ENCODE results near the gene ADARB1. TPM values are rescaled to one million over a fixed set of nuclear protein-coding genes. Genes with fewer than 3 reads are reported as not detected.
"Not testable (repeated sequence)": the region's sequence is repeated elsewhere in the genome, so short reads cannot be mapped to it uniquely, and the experiment has no call there.

The ADARB1 gene
- total RNA-seq, 1 donor from 2014 or later: 23.9 TPM

DNA sequence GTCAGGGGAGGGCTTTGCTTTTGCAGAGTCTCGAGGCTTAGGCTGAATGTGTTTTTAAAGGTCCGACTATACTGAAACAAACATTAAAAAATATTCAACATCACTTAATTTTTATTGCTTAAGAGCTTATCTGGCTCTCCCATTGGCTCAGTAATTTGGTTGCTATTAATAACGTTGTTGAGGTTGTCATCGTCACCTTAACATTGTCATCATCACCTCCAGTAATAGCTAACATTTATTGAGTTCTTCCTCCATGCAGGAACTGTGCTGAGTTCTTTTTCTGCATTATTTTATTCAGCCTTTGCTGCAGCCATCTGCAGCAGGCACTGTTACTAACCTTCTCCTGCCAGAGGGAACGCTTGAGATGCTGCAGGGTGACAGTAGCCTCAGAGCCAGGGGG is 40.1 kb downstream of the ADARB1 start:
- DNase-seq (ENCODE audit: low spot score): no peak

GRCh38 chr21:45115141-45115540 is 40.8 kb downstream of the ADARB1 start:
- no peak for DNase-seq (ENCODE audit: low spot score)

DNA sequence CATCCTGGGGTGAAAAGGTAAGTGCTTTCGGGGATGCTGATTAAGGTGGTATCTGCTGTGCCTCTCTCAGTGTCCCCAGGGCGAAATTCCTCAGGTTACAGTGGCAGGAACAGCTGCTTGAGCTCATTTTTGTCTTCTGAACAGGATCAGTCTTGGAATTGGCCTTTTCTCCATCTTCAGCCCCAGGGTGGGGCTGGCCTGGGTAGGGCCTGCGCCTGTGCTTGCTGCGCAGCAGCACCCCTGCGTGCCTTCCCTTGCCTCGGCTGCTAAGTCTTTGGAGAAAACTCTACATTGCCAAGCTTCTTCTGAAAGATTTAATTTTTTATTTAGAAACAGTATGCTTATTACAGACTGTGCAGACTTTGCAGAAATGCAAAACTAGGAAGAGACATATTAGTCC is 41.7 kb downstream of the ADARB1 start:
- no peak for DNase-seq (ENCODE audit: low spot score)

- DNase-seq (ENCODE audit: low spot score): no peak
Observed at GRCh38 chr21:45117314-45117713, 42.9 kb downstream of the ADARB1 start.

- no peak for DNase-seq (ENCODE audit: low spot score)
Observed at GRCh38 chr21:45118099-45118498, 43.7 kb downstream of the ADARB1 start.

DNA sequence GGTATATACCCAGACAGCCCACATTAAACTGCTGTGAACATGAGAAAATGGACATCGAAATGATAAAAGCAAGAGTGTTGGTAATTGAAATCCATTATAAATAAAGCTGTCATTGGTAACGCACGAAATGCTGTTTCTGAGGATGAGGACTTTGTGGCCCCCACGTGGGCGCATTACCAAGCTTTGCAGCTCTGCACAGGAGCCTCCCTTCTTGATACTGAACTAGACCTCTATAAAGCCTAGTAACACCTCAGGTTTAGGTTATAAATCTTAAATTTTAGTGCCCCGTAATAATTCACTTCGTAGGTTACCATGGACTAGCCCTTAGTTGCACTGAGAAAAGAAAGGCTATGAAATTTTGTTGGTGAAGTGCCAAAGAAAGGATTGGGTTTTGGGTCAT is 45.4 kb downstream of the ADARB1 start:
- no peak for DNase-seq (ENCODE audit: low spot score)

GRCh38 chr21:45120975-45121374 is 46.6 kb downstream of the ADARB1 start:
- no peak for DNase-seq (ENCODE audit: low spot score)

DNA sequence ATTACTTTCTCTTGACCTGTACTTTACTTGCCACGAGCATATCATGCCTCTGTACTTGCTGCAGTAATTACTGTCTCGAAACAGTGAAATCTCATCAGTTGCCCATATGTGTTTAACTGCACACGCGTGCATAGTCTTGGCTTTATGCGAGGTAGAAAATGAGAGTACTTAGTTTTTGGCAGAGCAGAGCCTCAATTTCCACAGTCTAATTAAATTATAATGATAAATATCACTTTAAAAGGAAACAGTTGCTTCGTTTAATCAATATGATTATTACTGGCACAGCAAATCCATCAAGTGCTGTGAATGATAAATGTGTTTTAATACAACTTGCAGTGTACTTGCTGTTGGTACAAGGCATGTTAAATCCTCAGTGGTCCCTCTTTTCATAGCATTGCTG is 47.6 kb downstream of the ADARB1 start:
- no peak for DNase-seq (ENCODE audit: low spot score)

DNA sequence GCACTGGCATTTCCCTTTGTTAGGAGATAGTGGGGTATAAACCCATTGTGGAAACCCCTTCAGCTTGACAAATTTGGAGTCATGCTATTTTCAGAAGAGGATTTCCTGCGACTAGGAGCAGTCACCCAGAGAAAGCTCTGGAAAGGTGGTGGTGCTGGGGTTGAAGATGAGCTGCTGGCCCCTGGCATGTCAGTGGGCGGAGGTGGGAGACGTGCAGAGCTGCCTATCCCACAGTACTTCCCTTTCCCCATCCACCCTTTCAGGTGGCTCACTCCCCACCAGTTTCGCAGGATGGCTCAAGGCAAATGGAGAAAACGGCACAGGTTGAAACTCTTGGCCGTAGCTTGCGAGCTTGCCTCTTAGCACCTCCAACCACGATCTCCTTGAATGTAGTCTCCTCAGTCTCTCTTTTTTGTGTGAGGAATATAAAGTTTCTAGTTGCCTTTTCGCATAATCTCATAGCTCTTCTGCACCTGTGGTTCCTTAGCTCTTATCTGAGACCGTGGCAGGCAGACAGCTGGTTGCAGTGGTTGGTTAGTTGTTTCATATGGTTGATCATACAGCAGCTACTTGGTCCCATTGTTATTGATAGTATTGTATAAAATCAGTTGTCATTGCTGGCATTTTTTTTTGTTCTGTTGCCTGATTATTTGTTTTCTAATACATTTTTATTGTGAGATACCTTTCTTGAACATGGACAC is 48.2 kb downstream of the ADARB1 start:
- DNase-seq (ENCODE audit: low spot score): no peak

GRCh38 chr21:45123440-45123839 is 49.1 kb downstream of the ADARB1 start:
- DNase-seq (ENCODE audit: low spot score): no peak

DNA sequence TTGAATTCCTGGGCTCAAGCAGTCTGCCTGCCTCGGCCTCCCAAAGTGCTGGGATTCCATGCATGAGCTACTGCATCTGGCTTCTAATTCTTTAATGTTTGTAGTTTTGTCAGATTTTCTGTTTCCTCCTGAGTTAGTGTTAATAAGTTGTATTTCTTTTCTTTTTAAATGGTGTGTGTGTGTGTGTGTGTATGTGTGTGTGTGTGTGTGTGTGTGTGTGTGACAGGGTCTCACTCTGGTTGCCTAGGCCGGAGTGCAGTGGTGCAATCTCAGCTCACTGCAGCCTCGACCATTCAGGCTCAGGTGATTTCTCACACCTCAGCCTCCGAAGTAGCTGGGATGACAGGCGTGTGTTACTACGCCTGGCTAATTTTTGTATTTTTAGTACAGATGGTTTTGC is 50.2 kb downstream of the ADARB1 start:
- DNase-seq (ENCODE audit: low spot score): no peak

- no peak for DNase-seq (ENCODE audit: low spot score)
Observed at GRCh38 chr21:45125357-45125756, 51.0 kb downstream of the ADARB1 start.

- DNase-seq (ENCODE audit: low spot score): no peak
Observed at GRCh38 chr21:45126204-45126626, 51.8 kb downstream of the ADARB1 start.

DNA sequence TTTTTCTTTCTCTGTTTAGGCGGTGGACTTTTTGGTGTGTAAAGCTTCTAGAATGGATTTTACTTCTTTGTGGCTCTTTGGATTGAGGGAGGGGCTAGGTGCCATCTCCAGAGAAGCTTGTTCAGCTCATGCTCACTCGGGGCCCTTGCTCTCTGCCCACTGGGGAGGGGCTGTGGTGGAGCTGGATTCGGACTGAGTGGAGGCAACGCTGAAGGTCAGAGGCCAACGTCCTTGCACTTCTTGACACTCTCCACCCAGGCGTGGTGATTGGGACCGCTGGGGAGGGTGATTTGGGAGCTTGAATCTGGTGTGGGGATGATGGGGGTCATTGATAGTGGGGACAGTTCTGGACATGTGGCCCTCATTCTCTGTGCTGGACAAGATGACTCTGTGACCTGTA is 52.6 kb downstream of the ADARB1 start:
- no peak for DNase-seq (ENCODE audit: low spot score)

GRCh38 chr21:45127937-45128336 is 53.6 kb downstream of the ADARB1 start:
- no peak for DNase-seq (ENCODE audit: low spot score)

DNA sequence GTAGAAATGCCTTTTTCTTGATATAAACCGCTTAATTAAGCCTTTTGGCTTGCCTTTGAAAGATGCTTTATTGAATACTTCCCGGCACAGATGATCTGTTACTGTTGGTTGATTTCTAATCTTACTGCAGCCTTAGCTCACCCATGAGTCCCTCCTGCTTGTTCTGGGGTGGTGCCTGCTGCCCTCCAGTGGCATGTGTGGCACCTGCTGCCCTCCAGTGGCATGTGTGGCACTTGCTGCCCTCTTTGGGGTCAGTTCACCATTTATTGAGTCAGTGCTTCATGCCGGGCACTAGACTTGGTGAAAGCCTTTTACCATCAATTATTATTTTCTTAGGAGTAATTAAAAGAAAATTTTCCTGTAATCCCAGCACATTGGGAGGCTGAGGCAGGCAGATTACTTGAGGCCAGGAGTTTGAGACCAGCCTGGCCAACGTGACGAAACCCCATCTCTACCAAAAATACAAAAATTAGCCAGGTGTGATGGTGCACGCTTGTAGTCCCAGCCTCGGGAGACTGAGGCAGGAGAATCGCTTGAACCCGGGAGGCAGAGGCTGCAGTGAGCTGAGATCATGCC is 54.3 kb downstream of the ADARB1 start:
- DNase-seq (ENCODE audit: low spot score): peak; percentile 78

GRCh38 chr21:45129189-45129923 is 55.0 kb downstream of the ADARB1 start:
- DNase-seq (ENCODE audit: low spot score): no peak

DNA sequence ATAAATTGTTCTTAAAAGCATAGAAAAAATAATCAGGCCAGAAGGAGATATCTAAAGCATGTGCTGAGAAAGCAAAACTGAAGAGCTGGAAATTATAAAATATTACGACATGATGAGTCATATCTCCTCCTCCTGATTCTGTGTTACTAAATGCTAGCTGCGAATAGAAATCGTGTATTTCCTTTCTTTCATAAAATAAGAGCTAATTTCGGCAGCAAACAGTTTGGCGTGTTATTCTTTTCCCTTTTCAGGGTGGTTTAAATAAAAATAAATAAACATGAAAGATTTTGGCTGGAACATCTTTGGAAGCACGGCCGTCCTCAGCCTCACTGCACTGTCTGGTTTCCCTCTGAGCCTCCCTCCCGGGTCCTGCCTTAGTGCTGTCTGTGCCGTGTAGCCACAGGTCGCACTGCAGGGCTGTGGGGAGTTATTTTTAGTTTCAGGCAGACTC is 56.0 kb downstream of the ADARB1 start:
- no peak for DNase-seq (ENCODE audit: low spot score)

DNA sequence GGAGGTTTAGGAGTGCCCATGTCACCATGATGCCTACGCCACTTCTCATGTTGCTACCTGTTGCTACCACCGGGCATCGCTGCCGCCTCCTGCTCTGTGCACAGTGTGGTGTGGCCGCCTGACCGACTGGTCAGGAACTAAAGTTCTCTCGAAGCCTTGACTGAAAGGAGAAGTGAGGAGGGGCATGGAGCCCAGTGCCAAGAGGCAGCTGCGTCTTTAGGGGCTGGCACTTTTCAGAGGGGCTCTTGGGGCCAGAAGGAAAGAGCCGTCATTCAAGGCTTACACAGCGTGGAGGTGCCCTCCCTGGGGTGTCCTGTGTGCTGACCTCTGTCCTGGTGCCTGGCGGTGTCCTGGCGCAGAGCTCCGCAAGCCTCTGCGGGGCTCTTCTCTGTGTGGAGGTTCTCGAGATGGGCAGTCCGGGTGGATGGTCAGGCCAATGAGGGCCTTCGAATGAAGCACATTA is 57.2 kb downstream of the ADARB1 start:
- DNase-seq (ENCODE audit: low spot score): no peak

DNA sequence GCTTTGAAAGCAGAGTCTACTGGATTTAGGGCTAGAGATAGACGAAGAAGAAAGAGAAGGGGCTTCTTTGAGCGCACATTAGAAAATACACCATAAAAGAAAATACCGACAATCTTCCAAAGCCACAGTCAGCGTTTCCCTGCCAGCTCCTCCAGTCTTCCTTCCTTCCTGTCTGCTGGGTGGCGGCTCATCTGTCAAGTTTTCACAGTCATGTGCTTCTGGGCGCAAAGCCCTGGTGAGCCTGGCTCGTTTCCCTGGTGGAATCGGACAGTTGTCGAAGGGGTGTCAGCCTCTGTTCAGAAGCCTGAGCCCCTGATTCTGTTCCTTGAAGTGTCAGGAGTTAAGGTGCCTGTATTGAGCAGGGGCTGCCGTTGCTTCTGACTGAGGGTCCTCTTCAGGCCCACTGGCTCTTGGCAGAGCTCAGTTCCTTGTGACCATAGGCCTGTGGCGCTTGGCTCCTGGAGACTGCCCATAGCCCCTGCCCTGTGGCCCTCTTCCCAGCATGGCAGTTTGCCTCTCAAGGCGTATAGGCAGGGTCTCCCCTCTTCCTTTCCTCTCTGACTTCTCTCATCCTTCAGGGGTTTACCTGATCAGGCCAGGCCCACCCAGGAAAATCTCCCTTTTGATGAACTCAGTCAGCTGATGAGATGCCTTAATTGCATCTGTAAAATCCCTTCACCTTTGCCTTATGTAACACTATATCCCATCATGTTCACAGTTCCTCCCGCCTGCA is 58.6 kb downstream of the ADARB1 start:
- peak; percentile 48 for DNase-seq (ENCODE audit: low spot score)

- not testable (repeated sequence) for DNase-seq (ENCODE audit: low spot score)
Observed at GRCh38 chr21:45133574-45134278, 59.3 kb downstream of the ADARB1 start.

Measured in ureter (tissue), 1 donor.